ENCODE measurements around the gene KLC3.

DNA sequence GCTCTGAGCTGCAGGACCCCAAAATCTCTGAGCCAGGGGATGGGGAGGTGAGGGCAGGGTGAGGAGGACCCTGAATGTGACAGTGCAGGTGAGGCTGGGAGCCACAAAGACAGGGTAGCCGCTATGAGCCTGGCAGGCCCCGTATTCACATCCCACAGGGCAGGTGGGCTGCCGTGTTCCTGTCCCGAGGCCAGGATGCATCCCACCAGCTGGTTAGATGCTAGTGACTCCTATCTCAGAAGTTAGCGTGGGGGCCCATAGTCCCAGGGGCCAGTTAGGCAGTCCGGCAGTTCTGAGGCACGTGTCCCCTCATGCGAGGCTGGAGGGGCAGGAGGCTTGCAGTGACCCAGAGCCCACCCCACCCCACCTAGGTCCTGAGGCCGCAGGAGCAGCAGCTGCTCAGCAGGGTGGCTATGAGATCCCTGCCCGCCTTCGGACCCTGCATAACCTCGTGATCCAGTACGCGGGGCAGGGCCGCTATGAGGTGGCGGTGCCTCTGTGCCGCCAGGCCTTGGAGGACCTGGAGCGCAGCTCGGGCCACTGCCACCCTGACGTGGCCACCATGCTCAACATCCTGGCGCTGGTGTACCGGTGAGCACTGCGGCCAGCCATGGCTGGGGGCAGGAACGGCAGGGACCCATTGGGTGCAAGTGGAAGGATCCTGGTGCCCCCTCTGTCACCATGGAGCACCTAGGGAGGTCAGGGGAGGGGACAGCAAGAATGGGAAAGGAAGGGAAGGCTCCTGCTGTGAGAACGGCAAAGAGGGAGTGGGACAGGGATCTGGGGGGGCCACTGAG is 7.2 kb downstream of the KLC3 start:
- TF ChIP-seq, protein P1, sequence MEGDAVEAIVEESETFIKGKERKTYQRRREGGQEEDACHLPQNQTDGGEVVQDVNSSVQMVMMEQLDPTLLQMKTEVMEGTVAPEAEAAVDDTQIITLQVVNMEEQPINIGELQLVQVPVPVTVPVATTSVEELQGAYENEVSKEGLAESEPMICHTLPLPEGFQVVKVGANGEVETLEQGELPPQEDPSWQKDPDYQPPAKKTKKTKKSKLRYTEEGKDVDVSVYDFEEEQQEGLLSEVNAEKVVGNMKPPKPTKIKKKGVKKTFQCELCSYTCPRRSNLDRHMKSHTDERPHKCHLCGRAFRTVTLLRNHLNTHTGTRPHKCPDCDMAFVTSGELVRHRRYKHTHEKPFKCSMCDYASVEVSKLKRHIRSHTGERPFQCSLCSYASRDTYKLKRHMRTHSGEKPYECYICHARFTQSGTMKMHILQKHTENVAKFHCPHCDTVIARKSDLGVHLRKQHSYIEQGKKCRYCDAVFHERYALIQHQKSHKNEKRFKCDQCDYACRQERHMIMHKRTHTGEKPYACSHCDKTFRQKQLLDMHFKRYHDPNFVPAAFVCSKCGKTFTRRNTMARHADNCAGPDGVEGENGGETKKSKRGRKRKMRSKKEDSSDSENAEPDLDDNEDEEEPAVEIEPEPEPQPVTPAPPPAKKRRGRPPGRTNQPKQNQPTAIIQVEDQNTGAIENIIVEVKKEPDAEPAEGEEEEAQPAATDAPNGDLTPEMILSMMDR (IDR thresholded peaks at IDR 0.05; ENCODE audit: low read length): no peak
- TF ChIP-seq EZH2 (IDR thresholded peaks at IDR 0.05; ENCODE audit: borderline replicate concordance, low read length): no peak

Measured in OCI-LY1 (cell line).